Measurements from ENCODE around the gene TDRD7.
A peak's percentile ranks its signal among the peaks of the same experiment; 100 is the strongest.
"Not testable (repeated sequence)": the region's sequence is repeated elsewhere in the genome, so short reads cannot be mapped to it uniquely, and the experiment has no call there.

Gene TDRD7

DNA sequence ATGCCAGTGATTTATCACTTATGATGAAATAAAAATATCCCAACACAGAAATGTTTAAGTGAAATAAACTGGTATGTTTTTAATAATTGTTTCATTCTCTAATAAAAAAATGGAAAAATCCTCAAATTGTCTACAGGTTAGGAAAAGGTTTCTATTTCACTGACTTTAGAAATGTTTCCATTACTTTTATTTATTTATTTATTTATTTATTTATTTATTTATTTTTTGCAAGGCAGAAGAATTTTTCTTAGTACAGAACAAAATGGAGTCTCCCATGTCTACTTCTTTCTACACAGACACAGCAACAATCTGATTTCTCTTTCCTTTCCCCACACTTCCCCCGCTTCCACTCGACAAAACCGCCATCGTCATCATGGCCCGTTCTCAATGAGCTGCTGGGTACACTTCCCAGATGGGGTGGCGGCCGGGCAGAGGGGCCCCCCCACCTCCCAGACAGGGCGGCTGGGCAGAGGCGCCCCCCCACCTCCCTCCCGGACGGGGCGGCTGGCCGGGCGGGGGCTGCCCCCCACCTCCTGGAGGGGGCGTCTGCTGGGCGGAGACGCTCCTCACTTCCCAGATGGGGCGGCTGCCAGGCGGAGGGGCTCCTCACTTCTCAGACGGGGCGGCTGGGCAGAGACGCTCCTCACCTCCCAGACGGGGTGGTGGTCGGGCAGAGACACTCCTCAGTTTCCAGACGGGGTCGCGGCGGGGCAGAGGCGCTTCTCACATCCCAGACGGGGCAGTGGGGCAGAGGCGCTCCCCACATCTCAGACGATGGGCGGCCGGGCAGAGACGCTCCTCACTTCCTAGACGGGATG lies 85.9 kb downstream of the TDRD7 start:
- H3K4me3 ChIP-seq (ENCODE audit: low read length); H3K4me1 ChIP-seq (ENCODE audit: control insufficient read depth, insufficient read depth, low read length); H3K9ac ChIP-seq (ENCODE audit: low read length); H3K36me3 ChIP-seq (ENCODE audit: control insufficient read depth, insufficient read depth, low read length); H3K9me3 ChIP-seq (ENCODE audit: control insufficient read depth, low read length): not testable (repeated sequence)
- H3K27me3 ChIP-seq (ENCODE audit: control insufficient read depth, insufficient read depth, low read length), result peaks cover 25% of the 10 kb centered on the region

DNA sequence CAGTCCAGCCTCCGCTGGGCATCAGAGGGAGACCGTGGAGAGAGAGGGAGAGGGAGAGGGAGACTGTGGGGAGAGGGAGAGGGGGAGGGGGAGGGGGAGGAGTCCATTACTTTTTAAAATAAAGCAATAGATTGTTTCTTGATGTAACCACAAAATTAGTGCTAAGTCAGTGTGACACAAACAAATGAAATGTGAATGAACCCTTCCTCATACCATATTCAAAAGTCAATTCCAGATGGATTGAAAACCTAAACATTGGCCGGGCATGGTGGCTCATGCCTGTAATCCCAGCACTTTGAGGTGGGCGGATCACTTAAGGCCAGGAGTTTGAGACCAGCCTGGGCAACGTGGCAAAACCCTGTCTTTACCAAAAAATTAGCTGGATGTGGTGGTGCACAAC lies 87.0 kb downstream of the TDRD7 start:
- H3K4me3 ChIP-seq (ENCODE audit: low read length); H3K9ac ChIP-seq (ENCODE audit: low read length); H3K36me3 ChIP-seq (ENCODE audit: control insufficient read depth, insufficient read depth, low read length); H3K9me3 ChIP-seq (ENCODE audit: control insufficient read depth, low read length): not testable (repeated sequence)
- Histone ChIP-seq H3K27me3 (ENCODE audit: control insufficient read depth, insufficient read depth, low read length) (peaks cover 35% of the 10 kb centered on the region), H3K4me1 (ENCODE audit: control insufficient read depth, insufficient read depth, low read length) (peaks cover 19% of the 10 kb centered on the region)

DNA sequence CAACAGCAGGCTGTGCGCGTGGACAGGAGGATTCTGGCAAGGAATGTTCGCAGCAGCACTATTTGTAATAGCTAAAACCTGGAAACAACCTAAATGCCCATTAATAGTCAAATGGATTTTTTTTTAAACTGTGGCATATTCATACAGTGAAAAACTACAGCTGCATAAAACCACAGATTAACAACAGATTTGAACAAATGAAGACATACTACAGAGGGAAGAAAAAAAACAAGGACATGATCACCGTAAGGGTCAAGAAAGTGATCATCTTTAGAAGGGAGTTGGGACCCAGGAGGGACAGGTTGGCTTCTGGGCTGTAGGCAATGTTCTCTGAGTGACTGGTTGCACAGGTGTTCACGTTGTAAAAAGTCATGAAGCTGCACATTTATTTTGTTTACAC lies 88.4 kb downstream of the TDRD7 start:
- H3K36me3 ChIP-seq (ENCODE audit: control insufficient read depth, insufficient read depth, low read length), result no peaks in the 10 kb centered on the region
- peaks cover 32% of the 10 kb centered on the region for H3K4me1 ChIP-seq (ENCODE audit: control insufficient read depth, insufficient read depth, low read length)
- H3K4me3 ChIP-seq (ENCODE audit: low read length), result no peak overlapping the region
- peaks cover 42% of the 10 kb centered on the region for H3K27me3 ChIP-seq (ENCODE audit: control insufficient read depth, insufficient read depth, low read length)
- no peaks in the 10 kb centered on the region for H3K9me3 ChIP-seq (ENCODE audit: control insufficient read depth, low read length)
- no peak overlapping the region for H3K9ac ChIP-seq (ENCODE audit: low read length)

DNA sequence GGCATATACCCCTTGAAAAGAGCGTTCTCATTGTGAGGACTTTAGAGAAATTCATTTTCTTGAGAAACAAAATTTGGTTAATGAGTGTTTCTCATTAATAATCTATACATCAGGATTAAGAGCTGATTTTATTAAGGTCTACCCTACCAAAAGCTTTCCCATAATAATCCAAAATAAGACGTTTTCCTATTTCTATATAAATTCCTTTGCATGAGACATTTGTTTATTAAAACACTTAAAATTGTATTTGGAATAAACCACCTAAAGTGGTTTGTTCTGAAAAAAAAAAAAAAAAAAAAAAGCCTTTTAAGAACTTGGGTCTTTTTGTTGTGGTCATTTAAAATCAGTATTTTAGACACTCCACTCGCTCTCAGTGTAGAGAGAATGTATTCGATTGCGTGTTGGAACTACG lies 88.9 kb downstream of the TDRD7 start:
- no peak overlapping the region for H3K4me3 ChIP-seq (ENCODE audit: low read length)
- no peaks in the 10 kb centered on the region for H3K36me3 ChIP-seq (ENCODE audit: control insufficient read depth, insufficient read depth, low read length)
- peaks cover 46% of the 10 kb centered on the region for H3K27me3 ChIP-seq (ENCODE audit: control insufficient read depth, insufficient read depth, low read length)
- no peak overlapping the region for H3K9ac ChIP-seq (ENCODE audit: low read length)
- peaks cover 32% of the 10 kb centered on the region for H3K4me1 ChIP-seq (ENCODE audit: control insufficient read depth, insufficient read depth, low read length)
- H3K9me3 ChIP-seq (ENCODE audit: control insufficient read depth, low read length), result no peaks in the 10 kb centered on the region

DNA sequence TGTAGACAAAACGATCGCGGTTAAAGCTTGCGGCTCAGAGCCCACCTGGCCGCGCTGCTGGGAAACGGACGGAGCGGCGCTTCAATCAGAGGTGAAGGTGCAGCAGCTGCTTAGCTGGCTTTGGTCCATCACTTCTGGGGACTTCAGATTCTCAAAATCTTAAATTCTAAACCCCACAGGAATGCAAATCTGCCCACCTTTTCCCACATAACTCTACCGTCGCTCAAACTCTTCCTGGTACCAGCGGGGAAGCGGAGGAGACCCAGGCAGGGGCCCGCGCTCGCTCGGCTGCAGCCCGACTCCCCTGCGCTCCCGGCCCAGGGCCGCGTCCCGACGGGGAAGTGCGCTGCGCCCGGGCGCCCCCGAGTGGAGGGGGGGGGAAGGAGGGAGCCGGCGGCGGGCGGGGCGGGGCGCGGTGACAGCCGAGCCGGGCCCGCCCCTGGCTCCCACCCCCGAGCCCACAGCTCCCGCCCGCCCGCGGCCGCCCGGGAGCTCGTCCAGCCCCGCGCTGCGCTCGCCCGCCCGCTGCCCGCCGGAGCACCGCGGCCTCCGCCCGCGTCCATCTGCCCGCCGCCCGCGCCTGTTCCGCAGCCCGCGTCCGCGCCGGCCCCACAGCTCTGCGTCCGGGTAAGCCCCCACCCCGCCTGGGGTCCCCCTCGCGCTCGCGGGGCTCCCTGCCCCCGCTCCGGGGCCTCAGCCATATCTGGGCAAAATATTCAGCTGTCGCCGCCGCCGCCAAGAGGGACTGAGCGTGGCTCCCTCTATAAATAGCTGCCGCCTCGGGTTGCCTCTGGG lies 89.5 kb downstream of the TDRD7 start, which contains the start of gene TMOD1:
Gene TMOD1 (plus strand): TSS at position 490 of the 795 bp plus-strand sequence. CDS start 22,523 bp downstream, outside the sequence.
- peak within 1 kb of the TSS; percentile 36 for H3K4me3 ChIP-seq (ENCODE audit: low read length)
- peak within 1 kb of the TSS; percentile 54 for H3K9ac ChIP-seq (ENCODE audit: low read length)
- no peaks in the 10 kb centered on the region for H3K36me3 ChIP-seq (ENCODE audit: control insufficient read depth, insufficient read depth, low read length)
- no peaks in the 10 kb centered on the region for H3K9me3 ChIP-seq (ENCODE audit: control insufficient read depth, low read length)
- H3K4me1 ChIP-seq (ENCODE audit: control insufficient read depth, insufficient read depth, low read length), result peaks cover 32% of the 10 kb centered on the region
- peaks cover 51% of the 10 kb centered on the region for H3K27me3 ChIP-seq (ENCODE audit: control insufficient read depth, insufficient read depth, low read length)

DNA sequence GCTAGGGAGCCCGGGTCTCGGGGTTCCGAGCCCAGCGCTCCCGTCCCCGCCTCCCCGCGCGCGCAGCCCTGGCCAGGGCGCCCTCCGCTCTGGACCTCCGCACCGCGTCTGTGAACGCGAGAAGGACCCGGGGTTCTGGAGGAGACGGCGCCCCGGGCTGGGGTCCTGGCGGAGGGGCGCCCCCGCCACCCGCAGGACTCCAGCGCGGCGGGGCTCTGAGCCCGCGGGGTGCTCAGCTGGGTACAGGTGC lies 90.0 kb downstream of the TDRD7 start:
- peak overlapping the region; percentile 54 for H3K9ac ChIP-seq (ENCODE audit: low read length)
- H3K4me3 ChIP-seq (ENCODE audit: low read length), result peak overlapping the region; percentile 36
- H3K4me1 ChIP-seq (ENCODE audit: control insufficient read depth, insufficient read depth, low read length), result peaks cover 32% of the 10 kb centered on the region
- peaks cover 51% of the 10 kb centered on the region for H3K27me3 ChIP-seq (ENCODE audit: control insufficient read depth, insufficient read depth, low read length)
- no peaks in the 10 kb centered on the region for H3K36me3 ChIP-seq (ENCODE audit: control insufficient read depth, insufficient read depth, low read length)
- no peaks in the 10 kb centered on the region for H3K9me3 ChIP-seq (ENCODE audit: control insufficient read depth, low read length)

DNA sequence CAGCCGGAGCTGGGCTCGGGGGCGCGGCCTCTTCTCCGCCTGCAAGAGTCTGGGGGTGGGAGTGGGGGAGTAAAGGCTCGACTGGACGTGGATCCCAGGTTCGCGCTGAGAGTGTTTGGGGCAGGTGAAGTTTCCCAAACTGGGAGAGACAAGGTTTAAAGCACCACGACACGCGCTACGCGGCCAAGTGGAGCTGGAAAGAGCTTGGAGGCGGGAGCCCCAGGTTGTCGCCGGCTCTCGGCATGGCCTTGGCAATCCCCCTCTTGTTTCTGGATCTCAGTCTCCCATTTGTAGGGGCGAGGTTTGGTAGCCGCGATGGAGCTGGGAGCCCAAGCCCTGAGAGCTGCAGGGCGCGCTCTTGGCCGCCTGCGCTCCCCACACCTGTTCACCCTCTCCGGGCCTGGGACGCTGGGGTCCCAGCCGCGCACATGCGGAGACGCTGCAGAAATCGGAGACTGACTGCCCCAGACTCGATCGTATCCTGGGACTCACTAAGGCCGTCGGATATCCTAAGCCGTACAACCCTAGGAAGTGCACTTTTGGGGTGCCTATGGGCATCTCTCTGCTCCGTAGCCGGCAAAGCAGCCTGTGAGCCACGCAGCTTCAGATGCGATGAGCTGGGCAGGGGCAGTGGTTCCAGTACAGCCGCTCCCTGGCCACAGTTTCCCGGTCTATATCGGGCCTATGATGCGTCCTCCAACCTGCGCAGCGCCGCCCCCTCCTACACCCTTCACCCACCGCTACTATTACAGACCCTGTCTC lies 90.5 kb downstream of the TDRD7 start:
- Histone ChIP-seq H3K27me3 (ENCODE audit: control insufficient read depth, insufficient read depth, low read length) (peaks cover 51% of the 10 kb centered on the region), H3K4me3 (ENCODE audit: low read length) (peak overlapping the region; percentile 36), H3K9me3 (ENCODE audit: control insufficient read depth, low read length) (no peaks in the 10 kb centered on the region), H3K4me1 (ENCODE audit: control insufficient read depth, insufficient read depth, low read length) (peaks cover 32% of the 10 kb centered on the region), H3K36me3 (ENCODE audit: control insufficient read depth, insufficient read depth, low read length) (no peaks in the 10 kb centered on the region), H3K9ac (ENCODE audit: low read length) (peak overlapping the region; percentile 54)

DNA sequence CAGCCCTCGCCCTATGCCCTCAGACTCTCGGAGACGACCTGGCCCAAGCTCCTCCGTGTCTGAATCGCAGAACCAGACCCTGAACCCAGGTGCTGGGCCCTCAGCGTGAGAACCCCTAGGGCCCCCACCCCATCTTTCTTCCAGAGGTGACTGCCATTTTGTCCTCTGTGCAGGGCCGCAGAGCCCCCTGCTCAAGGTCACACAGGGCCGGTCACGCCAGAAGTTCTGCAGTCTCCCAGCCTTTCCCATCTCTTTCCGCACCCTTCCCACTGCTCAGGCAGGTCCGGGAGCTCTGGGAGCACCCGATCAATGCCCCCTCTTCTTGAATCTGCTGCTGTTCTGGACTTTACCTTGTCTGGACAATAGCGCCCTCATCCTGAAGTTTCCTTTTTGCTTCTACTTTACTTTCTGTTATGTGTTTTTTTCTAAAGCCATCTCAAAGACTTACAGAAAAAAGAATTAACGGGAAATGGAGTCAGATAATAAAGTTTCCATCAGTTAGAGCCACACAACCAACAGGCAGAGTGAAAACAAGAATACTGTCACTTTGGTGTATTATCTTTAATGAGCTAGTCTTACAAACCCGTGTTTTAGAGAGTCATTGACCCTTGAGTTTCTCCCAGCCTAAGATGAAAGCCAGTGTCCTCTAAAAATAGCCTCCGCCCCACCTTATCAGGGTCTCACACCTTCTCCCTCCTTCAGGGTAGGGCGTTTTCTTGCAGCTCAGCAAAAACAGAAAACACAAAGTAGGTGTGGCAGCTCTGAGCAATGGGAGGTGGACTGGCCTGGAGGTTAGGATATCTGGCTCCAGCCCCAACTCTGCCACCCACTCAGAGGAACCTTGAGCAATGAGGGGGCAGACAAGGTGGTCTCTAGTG lies 91.3 kb downstream of the TDRD7 start:
- Histone ChIP-seq H3K27me3 (ENCODE audit: control insufficient read depth, insufficient read depth, low read length) (peaks cover 51% of the 10 kb centered on the region), H3K9ac (ENCODE audit: low read length) (peak overlapping the region; percentile 54), H3K4me1 (ENCODE audit: control insufficient read depth, insufficient read depth, low read length) (peaks cover 32% of the 10 kb centered on the region), H3K36me3 (ENCODE audit: control insufficient read depth, insufficient read depth, low read length) (no peaks in the 10 kb centered on the region), H3K9me3 (ENCODE audit: control insufficient read depth, low read length) (no peaks in the 10 kb centered on the region), H3K4me3 (ENCODE audit: low read length) (peak overlapping the region; percentile 36)

DNA sequence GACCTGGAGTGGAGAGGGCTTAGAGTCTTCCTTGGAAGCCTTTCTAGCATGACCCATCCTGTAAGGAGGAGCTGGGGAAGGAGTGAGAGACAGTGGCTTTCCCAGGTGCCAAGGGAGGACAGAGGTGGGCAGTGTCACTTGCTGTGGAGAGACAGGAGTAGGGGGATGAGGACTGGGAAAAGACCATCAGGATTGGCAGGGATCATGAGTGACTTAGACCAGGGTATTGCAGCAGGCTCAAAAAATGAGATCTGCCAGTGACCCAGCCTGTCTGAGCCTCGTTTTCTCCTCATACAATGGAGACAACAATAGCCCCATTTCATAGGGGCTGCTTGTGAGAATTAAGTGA lies 91.9 kb downstream of the TDRD7 start:
- Histone ChIP-seq H3K36me3 (ENCODE audit: control insufficient read depth, insufficient read depth, low read length) (no peaks in the 10 kb centered on the region), H3K9ac (ENCODE audit: low read length) (no peak overlapping the region), H3K4me1 (ENCODE audit: control insufficient read depth, insufficient read depth, low read length) (peaks cover 32% of the 10 kb centered on the region), H3K9me3 (ENCODE audit: control insufficient read depth, low read length) (no peaks in the 10 kb centered on the region), H3K27me3 (ENCODE audit: control insufficient read depth, insufficient read depth, low read length) (peaks cover 51% of the 10 kb centered on the region), H3K4me3 (ENCODE audit: low read length) (no peak overlapping the region)

DNA sequence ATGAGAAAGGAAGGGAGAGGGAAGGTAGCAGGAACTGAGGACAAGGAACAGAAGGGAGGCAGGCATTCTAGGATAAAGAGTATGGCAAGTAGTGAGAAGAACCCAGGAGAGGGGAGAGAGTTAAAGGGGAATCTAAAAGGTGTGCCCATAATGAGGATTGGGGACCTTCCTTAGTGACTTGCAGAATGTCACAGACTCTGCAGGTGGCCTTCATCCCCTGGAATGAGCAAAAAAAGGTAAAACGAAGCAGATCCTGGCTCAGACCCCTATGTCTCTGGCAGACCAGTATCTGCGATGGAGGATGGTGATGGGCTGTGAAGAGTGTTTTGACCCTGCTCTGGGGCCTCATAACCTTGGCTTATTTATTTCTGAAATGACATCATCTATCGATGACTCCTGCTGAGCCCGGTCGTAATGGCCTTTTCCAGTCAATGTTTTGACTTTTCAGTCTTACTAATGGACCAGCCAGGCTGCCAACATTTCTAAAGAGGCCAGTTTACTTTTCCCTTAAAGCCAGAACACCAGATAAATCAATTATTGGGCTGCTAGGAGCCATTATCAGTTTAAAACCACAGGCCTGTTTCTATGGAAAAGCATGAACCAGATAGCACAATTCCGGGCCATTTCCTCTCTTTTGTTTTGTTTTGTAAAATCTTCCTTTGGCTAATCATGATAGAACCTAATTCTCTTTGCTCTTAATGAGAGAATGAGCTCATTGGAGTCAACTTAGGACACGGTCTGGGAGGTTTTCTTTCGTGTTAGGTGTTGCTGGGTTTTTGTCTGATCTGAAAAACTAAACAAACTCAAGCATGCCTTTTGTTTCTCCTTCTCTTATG lies 92.7 kb downstream of the TDRD7 start:
- Histone ChIP-seq H3K9me3 (ENCODE audit: control insufficient read depth, low read length) (no peaks in the 10 kb centered on the region), H3K27me3 (ENCODE audit: control insufficient read depth, insufficient read depth, low read length) (peaks cover 51% of the 10 kb centered on the region), H3K36me3 (ENCODE audit: control insufficient read depth, insufficient read depth, low read length) (no peaks in the 10 kb centered on the region), H3K4me1 (ENCODE audit: control insufficient read depth, insufficient read depth, low read length) (peaks cover 32% of the 10 kb centered on the region), H3K4me3 (ENCODE audit: low read length) (no peak overlapping the region), H3K9ac (ENCODE audit: low read length) (no peak overlapping the region)

DNA sequence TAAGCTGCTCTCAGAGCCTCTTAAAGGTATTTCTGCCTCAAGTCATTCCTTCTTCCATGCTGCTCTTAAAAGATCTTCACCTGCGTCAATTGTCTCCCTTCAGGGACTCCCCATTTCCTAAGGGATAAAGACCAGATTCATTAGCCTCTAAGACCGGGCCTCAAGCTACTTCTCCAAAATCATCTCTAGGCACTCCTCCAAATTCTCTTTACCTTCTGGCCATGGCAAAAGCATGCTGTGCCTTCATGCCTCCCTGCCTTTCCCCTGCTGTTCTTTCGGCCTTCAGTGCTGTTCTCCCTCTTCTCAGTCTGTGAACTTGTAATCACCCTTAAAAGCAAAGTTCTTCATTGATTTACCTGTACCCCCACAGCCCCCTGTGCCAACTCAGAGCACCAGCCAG lies 93.9 kb downstream of the TDRD7 start:
- H3K36me3 ChIP-seq (ENCODE audit: control insufficient read depth, insufficient read depth, low read length), result no peaks in the 10 kb centered on the region
- H3K4me3 ChIP-seq (ENCODE audit: low read length), result no peak overlapping the region
- H3K9ac ChIP-seq (ENCODE audit: low read length), result no peak overlapping the region
- H3K9me3 ChIP-seq (ENCODE audit: control insufficient read depth, low read length), result no peaks in the 10 kb centered on the region
- H3K4me1 ChIP-seq (ENCODE audit: control insufficient read depth, insufficient read depth, low read length), result peaks cover 32% of the 10 kb centered on the region
- H3K27me3 ChIP-seq (ENCODE audit: control insufficient read depth, insufficient read depth, low read length), result peaks cover 42% of the 10 kb centered on the region

All from mucosa of stomach (tissue), 1 donor.